ENCODE measurements around the gene CR1.
"Not testable (repeated sequence)": the region's sequence is repeated elsewhere in the genome, so short reads cannot be mapped to it uniquely, and the experiment has no call there.

The CR1 gene

GRCh38 chr1:207603777-207604176 is 107.8 kb downstream of the CR1 start:
- DNase-seq, result no peak

GRCh38 chr1:207605444-207606361 is 109.7 kb downstream of the CR1 start:
- DNase-seq, result no peak

- no peak for DNase-seq
Measured at GRCh38 chr1:207606362-207606755, 110.4 kb downstream of the CR1 start.

- no peak for DNase-seq
Measured at GRCh38 chr1:207612762-207613161, 116.8 kb downstream of the CR1 start.

- DNase-seq, result peak; percentile 46
Measured at GRCh38 chr1:207619871-207620542, 124.0 kb downstream of the CR1 start.

GRCh38 chr1:207620543-207620893 is 124.6 kb downstream of the CR1 start:
- DNase-seq, result no peak

GRCh38 chr1:207625504-207626071 is 129.6 kb downstream of the CR1 start:
- not testable (repeated sequence) for DNase-seq

GRCh38 chr1:207626972-207627337 is 131.0 kb downstream of the CR1 start:
- no peak for DNase-seq

GRCh38 chr1:207627496-207627895 is 131.5 kb downstream of the CR1 start:
- DNase-seq, result no peak

GRCh38 chr1:207628776-207629175 is 132.8 kb downstream of the CR1 start:
- DNase-seq, result no peak

- DNase-seq, result no peak
Measured at GRCh38 chr1:207631137-207631536, 135.2 kb downstream of the CR1 start.

GRCh38 chr1:207633226-207633625 is 137.3 kb downstream of the CR1 start:
- no peak for DNase-seq

- DNase-seq, result not testable (repeated sequence)
Measured at GRCh38 chr1:207633699-207634289, 137.8 kb downstream of the CR1 start.

- DNase-seq, result not testable (repeated sequence)
Measured at GRCh38 chr1:207634293-207634692, 138.3 kb downstream of the CR1 start.

GRCh38 chr1:207635569-207636186 is 139.7 kb downstream of the CR1 start:
- not testable (repeated sequence) for DNase-seq

GRCh38 chr1:207638487-207639145 is 142.7 kb downstream of the CR1 start:
- not testable (repeated sequence) for DNase-seq

- DNase-seq, result not testable (repeated sequence)
Measured at GRCh38 chr1:207639362-207639761, 143.4 kb downstream of the CR1 start.

GRCh38 chr1:207644166-207644851 is 148.4 kb downstream of the CR1 start:
- no peak for DNase-seq

GRCh38 chr1:207644852-207645634 is 149.1 kb downstream of the CR1 start, which contains the start of gene CR1L:
Gene CR1L (plus strand): TSS chr1:207645133. CDS start chr1:207645234, 101 bp downstream.
- no peak for DNase-seq

- no peak for DNase-seq
Measured at GRCh38 chr1:207645635-207646081, 149.7 kb downstream of the CR1 start.

GRCh38 chr1:207646171-207646570 is 150.2 kb downstream of the CR1 start:
- no peak for DNase-seq
